GM10266 (cell line): Measurements from ENCODE around the gene RBM15.

ENCODE experiments used
- DNase-seq: peaks from one replicate; pipeline ENCODE4 v3.0.0; 2012; ENCODE audit errors: extremely low spot score
- CTCF ChIP-seq: IDR thresholded peaks from 2 replicates; pipeline ENCODE4 v1.5.1; 2012; ENCODE audit warnings: mild to moderate bottlenecking, low read depth; ENCODE audit not compliant: control insufficient read depth, insufficient read depth; ENCODE audit errors: missing control alignments

The RBM15 gene

DNA sequence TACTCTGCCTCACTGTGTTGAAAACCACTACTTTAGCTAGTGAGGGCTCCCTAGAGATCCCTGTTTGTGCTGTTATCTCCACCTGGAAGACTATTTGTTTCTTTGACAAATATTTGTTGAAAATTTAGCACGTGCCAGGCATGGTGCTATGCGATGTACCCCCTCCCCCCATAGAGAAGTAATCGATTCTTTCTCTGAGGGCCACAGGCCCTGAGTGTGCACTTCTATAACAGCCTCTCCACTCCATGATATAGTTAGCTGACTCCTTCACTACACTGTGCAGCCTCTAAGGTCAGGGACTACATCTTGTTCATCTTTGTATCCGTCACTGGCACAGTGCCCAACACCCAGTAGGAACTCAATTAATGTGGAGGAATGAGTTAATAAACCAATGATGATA lies 17.3 kb upstream of the RBM15 start:
- no peak for TF ChIP-seq CTCF
- no peak for DNase-seq

GRCh38 chr1:110324667-110325066 lies 14.5 kb upstream of the RBM15 start:
- no peak for TF ChIP-seq CTCF
- no peak for DNase-seq

DNA sequence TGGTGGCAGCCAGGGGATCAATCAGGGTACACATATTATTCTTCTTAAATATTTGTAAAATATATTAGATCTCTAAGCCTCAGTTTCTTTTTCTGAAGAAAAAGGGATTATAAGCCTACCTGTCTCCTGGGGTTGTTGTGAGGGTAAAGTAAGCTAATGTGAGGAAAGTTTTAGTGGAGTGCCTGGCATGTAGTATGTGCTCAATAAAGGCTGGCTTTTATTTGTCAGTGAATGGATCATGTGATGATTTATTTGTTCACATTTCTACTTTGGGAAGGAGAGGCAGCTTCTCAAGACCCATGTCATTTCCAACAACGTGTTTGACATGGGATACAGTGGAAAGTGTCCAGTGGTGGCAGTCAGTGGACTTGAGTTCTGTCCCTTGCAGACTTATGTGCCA lies 12.4 kb upstream of the RBM15 start:
- no peak for DNase-seq

GRCh38 chr1:110328274-110328673 lies 10.9 kb upstream of the RBM15 start:
- DNase-seq: no peak
- TF ChIP-seq CTCF: no peak

More for the DNA sequence above, 12.4 kb upstream of the RBM15 start:
- no peak for TF ChIP-seq CTCF

GRCh38 chr1:110328700-110329099 lies 10.5 kb upstream of the RBM15 start:
- no peak for DNase-seq
- TF ChIP-seq CTCF: no peak

DNA sequence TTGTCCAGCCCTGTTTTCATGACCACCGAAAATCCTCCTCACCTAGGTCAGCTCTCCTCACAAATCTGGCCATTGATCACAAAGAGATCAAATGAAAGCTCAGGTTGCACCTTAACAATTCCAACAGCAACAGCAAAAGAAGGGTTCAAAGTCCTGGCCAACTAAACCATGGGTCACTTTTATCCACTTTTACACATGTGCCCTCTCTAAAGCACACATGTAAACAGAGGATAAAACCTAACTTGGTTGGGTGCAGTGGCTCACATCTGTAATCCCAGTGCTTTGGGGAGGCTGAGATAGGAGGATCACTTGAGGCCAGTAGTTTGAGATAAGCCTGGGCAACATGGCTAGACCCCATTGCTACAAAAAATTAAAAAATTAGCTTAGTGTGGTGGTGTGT lies 3.9 kb upstream of the RBM15 start:
- no peak for DNase-seq
- TF ChIP-seq CTCF: no peak

GRCh38 chr1:110336300-110337039 lies 2.7 kb upstream of the RBM15 start:
- no peak for TF ChIP-seq CTCF
- DNase-seq: no peak
